ENCODE data around the gene ZNF688. TPM values are rescaled to one million over a fixed set of nuclear protein-coding genes. Genes with fewer than 3 reads are reported as not detected.

The ZNF688 gene
- total and polyA plus RNA-seq, 9 donors, result 10.3 to 31.2 (median 15.4) TPM

GRCh38 chr16:30605158-30605557, 33.6 kb upstream of the ZNF688 start:
- 90 to 93% (median 92%) methylated on average over 15 of the region's 15 CpGs for WGBS, 3 donors
- DNase-seq, result no peak
- Histone ChIP-seq H3K36me3 (no peaks in the 10 kb centered on the region), H3K9me3 (no peaks in the 10 kb centered on the region), H3K4me3 (no peak overlapping the region), H3K27me3 (no peaks in the 10 kb centered on the region), H3K4me1 (ENCODE audit: insufficient read depth) (peaks cover 5% of the 10 kb centered on the region), H3K27ac (no peak overlapping the region)
- TF ChIP-seq POLR2A (IDR thresholded peaks at IDR 0.05), result no peak
- no peak for TF ChIP-seq CTCF (IDR thresholded peaks at IDR 0.05)
- no peak for TF ChIP-seq EP300 (IDR thresholded peaks at IDR 0.05)
- intact Hi-C loops (cut with DNase I), result no loop called here

GRCh38 chr16:30604316-30604947, 32.9 kb upstream of the ZNF688 start:
- intact Hi-C loops (cut with DNase I), result no loop called here
- Histone ChIP-seq H3K27me3 (no peaks in the 10 kb centered on the region), H3K9me3 (no peaks in the 10 kb centered on the region), H3K4me1 (ENCODE audit: insufficient read depth) (peaks cover 4% of the 10 kb centered on the region), H3K4me3 (no peak overlapping the region), H3K27ac (no peak overlapping the region), H3K36me3 (no peaks in the 10 kb centered on the region)
- no peak for DNase-seq
- WGBS, 3 donors, result 85 to 87% (median 86%) methylated on average over 48 to 49 of the region's 49 CpGs
- no peak for TF ChIP-seq POLR2A (IDR thresholded peaks at IDR 0.05)
- TF ChIP-seq CTCF (IDR thresholded peaks at IDR 0.05), result no peak
- TF ChIP-seq EP300 (IDR thresholded peaks at IDR 0.05), result no peak

- TF ChIP-seq POLR2A (IDR thresholded peaks at IDR 0.05) (no peak), CTCF (IDR thresholded peaks at IDR 0.05) (no peak), EP300 (IDR thresholded peaks at IDR 0.05) (no peak)
These were observed 32.4 kb upstream of the ZNF688 start for GRCh38 chr16:30603945-30604315.

DNA sequence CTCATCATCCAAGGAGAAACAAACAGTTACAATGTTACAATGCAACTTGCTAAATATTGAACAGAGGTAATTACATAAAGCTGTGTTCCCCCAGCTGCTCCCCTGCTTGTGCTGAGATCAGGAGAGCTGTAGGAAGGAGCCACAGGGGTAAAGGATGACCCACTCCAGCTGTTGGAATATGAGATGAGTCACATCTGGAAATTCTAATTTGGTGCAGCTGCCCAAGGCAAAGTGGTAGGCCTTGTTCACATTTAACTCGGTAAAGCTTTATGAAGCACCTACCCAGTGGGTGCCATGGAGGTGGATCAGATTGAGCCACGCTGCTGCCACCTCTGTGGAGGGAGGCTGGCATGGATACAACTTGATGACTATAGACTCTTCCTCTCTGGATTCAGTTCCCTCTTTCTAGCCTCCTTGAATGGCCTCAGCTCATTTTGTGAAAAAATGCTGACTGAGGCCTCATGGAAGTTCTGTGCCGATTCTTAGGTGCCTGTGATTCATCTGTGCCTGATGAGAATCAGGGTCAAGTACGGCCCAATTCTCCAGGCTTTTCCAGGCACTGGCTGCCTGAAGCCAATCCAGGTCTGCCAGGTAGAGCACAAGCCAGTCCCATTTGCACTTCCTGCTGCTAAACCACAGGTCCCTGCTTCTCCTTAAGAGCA, 31.2 kb upstream of the ZNF688 start:
- no peak for DNase-seq
- H3K4me1 ChIP-seq (ENCODE audit: insufficient read depth), result no peaks in the 10 kb centered on the region
- H3K27ac ChIP-seq, result no peak overlapping the region
- no peaks in the 10 kb centered on the region for H3K36me3 ChIP-seq
- H3K27me3 ChIP-seq, result no peaks in the 10 kb centered on the region
- no peak overlapping the region for H3K4me3 ChIP-seq
- TF ChIP-seq CTCF (IDR thresholded peaks at IDR 0.05) (no peak), EP300 (IDR thresholded peaks at IDR 0.05) (no peak), POLR2A (IDR thresholded peaks at IDR 0.05) (no peak)
- intact Hi-C loops (cut with DNase I), result no loop called here
- no peaks in the 10 kb centered on the region for H3K9me3 ChIP-seq
- WGBS, 3 donors, result 28 to 37% (median 30%) methylated on average over 4 of the region's 4 CpGs

More at GRCh38 chr16:30603945-30604315, 32.4 kb upstream of the ZNF688 start:
- no peak for DNase-seq
- no peak overlapping the region for H3K4me3 ChIP-seq
- no peak overlapping the region for H3K27ac ChIP-seq
- 78 to 87% (median 79%) methylated on average over 7 of the region's 7 CpGs for whole genome bisulfite sequencing, 3 donors
- H3K9me3 ChIP-seq, result no peaks in the 10 kb centered on the region
- no peaks in the 10 kb centered on the region for H3K27me3 ChIP-seq
- peaks cover under 1% of the 10 kb centered on the region for H3K4me1 ChIP-seq (ENCODE audit: insufficient read depth)
- intact Hi-C loops (cut with DNase I), result no loop called here
- H3K36me3 ChIP-seq, result no peaks in the 10 kb centered on the region
